HCT116 (cell line): ENCODE results near the gene SLC4A11.

ENCODE experiments used
- CTCF ChIP-seq, 3 experiments: fragments of 200-600 bp in 1 of 3; sonication (generic) in 1 of 3; IDR thresholded peaks in 2 of 3; conservative IDR thresholded peaks in 1 of 3; 2 replicates each; pipeline ENCODE4 v1.5.1; 2012 to 2017; ENCODE audit warnings: low read depth in 2 of 3, low read length in 2 of 3, antibody characterized with exemption in 1 of 3, borderline replicate concordance in 1 of 3, control low read depth in 1 of 3, mild to moderate bottlenecking in 1 of 3, mixed read lengths in 1 of 3, mixed run types in 1 of 3, moderate library complexity in 1 of 3; ENCODE audit not compliant: insufficient read depth in 1 of 3
- RAD21 ChIP-seq: IDR thresholded peaks from 2 replicates; pipeline ENCODE4 v1.6.1; 2012; ENCODE audit warnings: low read depth, mild to moderate bottlenecking
- REST ChIP-seq: IDR thresholded peaks from 2 replicates; pipeline ENCODE4 v1.6.1; 2012; ENCODE audit warnings: low read depth

- TF ChIP-seq REST (no peak), RAD21 (no peak), CTCF (IDR thresholded peaks at IDR 0.05 in 2 of 3, conservative IDR thresholded peaks at IDR 0.05 in 1 of 3; ENCODE audit: borderline replicate concordance in 1 of 3, insufficient read depth in 1 of 3, low read depth in 2 of 3, low read length in 2 of 3) (no peak)
These were observed 10.0 kb upstream of the SLC4A11 start for GRCh38 chr20:3248993-3249347.
